HEK293 (cell line): ENCODE data around the gene MAPK11.

Source experiments
- GLIS1 ChIP-seq: fragments of 450-650 bp; formaldehyde crosslinking; IDR thresholded peaks from 2 replicates; pipeline ENCODE4 v1.5.1; 2016; ENCODE audit warnings: missing biosample characterization, missing genetic modification characterization
- GLIS2 ChIP-seq: fragments of 450-650 bp; formaldehyde crosslinking; IDR thresholded peaks from 2 replicates; pipeline ENCODE4 v1.5.1; 2016; ENCODE audit warnings: missing biosample characterization, missing genetic modification characterization
- KLF1 ChIP-seq: fragments of 450-650 bp; formaldehyde crosslinking; IDR thresholded peaks from 2 replicates; pipeline ENCODE4 v1.5.1; 2016; ENCODE audit warnings: missing biosample characterization, missing genetic modification characterization
- KLF7 ChIP-seq: fragments of 450-650 bp; formaldehyde crosslinking; IDR thresholded peaks from 2 replicates; pipeline ENCODE4 v1.5.1; 2016; ENCODE audit warnings: missing biosample characterization, missing genetic modification characterization, borderline replicate concordance
- MEIS1 ChIP-seq: sonication (generic); formaldehyde crosslinking; IDR thresholded peaks from 2 replicates; pipeline ENCODE4 v1.8.1; 2022; ENCODE audit warnings: missing genetic modification reagents, mild to moderate bottlenecking, borderline replicate concordance
- ZBTB48 ChIP-seq: fragments of 450-650 bp; formaldehyde crosslinking; IDR thresholded peaks from 2 replicates; pipeline ENCODE4 v1.5.1; 2016; ENCODE audit warnings: missing biosample characterization, missing genetic modification characterization
- ZBTB8A ChIP-seq: fragments of 450-650 bp; formaldehyde crosslinking; IDR thresholded peaks from 2 replicates; pipeline ENCODE4 v1.5.1; 2016; ENCODE audit warnings: missing biosample characterization, missing genetic modification characterization
- ZIC2 ChIP-seq: fragments of 450-650 bp; formaldehyde crosslinking; IDR thresholded peaks from 2 replicates; pipeline ENCODE4 v1.5.1; 2016; ENCODE audit warnings: missing biosample characterization, missing genetic modification characterization
- ZNF10 ChIP-seq: fragments of 450-650 bp; formaldehyde crosslinking; IDR thresholded peaks from 2 replicates; pipeline ENCODE4 v1.5.1; 2017; ENCODE audit warnings: missing biosample characterization, missing genetic modification characterization
- ZNF138 ChIP-seq: fragments of 450-650 bp; formaldehyde crosslinking; IDR thresholded peaks from 2 replicates; pipeline ENCODE4 v1.5.1; 2016; ENCODE audit warnings: missing biosample characterization, missing genetic modification characterization, borderline replicate concordance
- ZNF155 ChIP-seq: fragments of 450-650 bp; formaldehyde crosslinking; IDR thresholded peaks from 2 replicates; pipeline ENCODE4 v1.5.1; 2016; ENCODE audit warnings: missing biosample characterization, missing genetic modification characterization
- ZNF354C ChIP-seq: fragments of 450-650 bp; formaldehyde crosslinking; IDR thresholded peaks from 2 replicates; pipeline ENCODE4 v1.5.1; 2016; ENCODE audit warnings: missing biosample characterization, missing genetic modification characterization, low read depth, borderline replicate concordance
- ZNF433 ChIP-seq: fragments of 450-650 bp; formaldehyde crosslinking; IDR thresholded peaks from 2 replicates; pipeline ENCODE4 v1.5.1; 2016; ENCODE audit warnings: missing biosample characterization, missing genetic modification characterization, low read depth
- ZNF629 ChIP-seq: fragments of 450-650 bp; formaldehyde crosslinking; IDR thresholded peaks from 2 replicates; pipeline ENCODE4 v1.5.1; 2017; ENCODE audit warnings: missing biosample characterization, missing genetic modification characterization
- ZNF768 ChIP-seq: fragments of 450-650 bp; formaldehyde crosslinking; IDR thresholded peaks from 2 replicates; pipeline ENCODE4 v1.5.1; 2018; ENCODE audit warnings: missing biosample characterization, mild to moderate bottlenecking, missing genetic modification characterization
- ZNF776 ChIP-seq: fragments of 450-650 bp; formaldehyde crosslinking; IDR thresholded peaks from 2 replicates; pipeline ENCODE4 v1.5.0; 2017; ENCODE audit warnings: missing biosample characterization, missing genetic modification characterization, borderline replicate concordance
- TF ChIP-seq, protein P1 (sequence below): fragments of 450-650 bp; formaldehyde crosslinking; IDR thresholded peaks from 2 replicates; pipeline ENCODE4 v1.5.1; 2016; ENCODE audit warnings: missing biosample characterization, missing genetic modification characterization, borderline replicate concordance
- TF ChIP-seq, protein P2 (sequence below): fragments of 450-650 bp; formaldehyde crosslinking; IDR thresholded peaks from 2 replicates; pipeline ENCODE4 v1.5.1; 2016; ENCODE audit warnings: missing biosample characterization, missing genetic modification characterization
- TF ChIP-seq, protein P3 (sequence below): fragments of 450-650 bp; formaldehyde crosslinking; IDR thresholded peaks from 2 replicates; pipeline ENCODE4 v1.5.1; 2016; ENCODE audit warnings: missing biosample characterization, missing genetic modification characterization
- TF ChIP-seq, protein P4 (sequence below): fragments of 450-650 bp; formaldehyde crosslinking; IDR thresholded peaks from 2 replicates; pipeline ENCODE4 v1.5.1; 2017; ENCODE audit warnings: missing biosample characterization, missing genetic modification characterization
- TF ChIP-seq, protein P5 (sequence below): fragments of 450-650 bp; formaldehyde crosslinking; IDR thresholded peaks from 2 replicates; pipeline ENCODE4 v1.5.1; 2017; ENCODE audit warnings: missing biosample characterization, missing genetic modification characterization
- TF ChIP-seq, protein P6 (sequence below): fragments of 450-650 bp; formaldehyde crosslinking; IDR thresholded peaks from 2 replicates; pipeline ENCODE4 v1.5.1; 2016; ENCODE audit warnings: missing biosample characterization, missing genetic modification characterization

Gene MAPK11

DNA sequence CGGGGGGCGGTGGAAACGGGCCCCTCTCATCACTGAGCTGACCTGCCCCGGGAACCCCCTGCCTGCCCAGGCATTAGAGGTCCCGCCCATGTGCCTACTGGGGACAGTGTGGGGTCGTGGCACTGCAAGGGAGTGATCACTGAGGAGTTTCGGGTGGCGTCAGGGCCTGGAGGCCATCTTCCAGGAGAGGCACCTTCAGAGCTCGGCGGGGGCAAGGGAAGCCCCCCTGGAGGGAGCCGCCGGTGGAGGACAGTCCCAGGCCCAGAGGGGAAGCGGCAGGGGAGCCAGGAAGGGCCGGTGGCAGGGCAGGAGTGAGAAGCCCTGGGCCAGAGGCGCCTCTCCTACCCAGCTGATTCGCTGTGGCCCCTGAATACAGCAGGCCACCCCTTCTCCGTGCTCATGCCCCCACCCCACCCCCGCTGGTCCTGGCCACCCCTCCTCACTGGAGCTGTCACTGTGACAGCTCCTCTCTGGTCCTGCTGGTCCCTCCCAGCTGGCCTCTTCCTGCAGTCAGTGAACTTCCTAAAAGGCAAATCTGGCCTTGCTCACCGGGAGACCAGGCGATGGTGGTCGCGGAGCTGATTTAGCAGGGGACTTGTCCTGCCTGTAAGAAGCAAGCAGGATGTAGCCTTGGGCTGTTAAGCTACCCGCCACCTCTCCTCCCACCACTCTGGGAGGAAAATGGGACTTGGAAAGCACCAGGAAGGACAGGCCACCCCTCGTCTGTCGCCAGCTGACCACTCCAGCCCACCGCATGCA, 2.0 kb upstream of the MAPK11 start (continued):
- TF ChIP-seq, protein P1, sequence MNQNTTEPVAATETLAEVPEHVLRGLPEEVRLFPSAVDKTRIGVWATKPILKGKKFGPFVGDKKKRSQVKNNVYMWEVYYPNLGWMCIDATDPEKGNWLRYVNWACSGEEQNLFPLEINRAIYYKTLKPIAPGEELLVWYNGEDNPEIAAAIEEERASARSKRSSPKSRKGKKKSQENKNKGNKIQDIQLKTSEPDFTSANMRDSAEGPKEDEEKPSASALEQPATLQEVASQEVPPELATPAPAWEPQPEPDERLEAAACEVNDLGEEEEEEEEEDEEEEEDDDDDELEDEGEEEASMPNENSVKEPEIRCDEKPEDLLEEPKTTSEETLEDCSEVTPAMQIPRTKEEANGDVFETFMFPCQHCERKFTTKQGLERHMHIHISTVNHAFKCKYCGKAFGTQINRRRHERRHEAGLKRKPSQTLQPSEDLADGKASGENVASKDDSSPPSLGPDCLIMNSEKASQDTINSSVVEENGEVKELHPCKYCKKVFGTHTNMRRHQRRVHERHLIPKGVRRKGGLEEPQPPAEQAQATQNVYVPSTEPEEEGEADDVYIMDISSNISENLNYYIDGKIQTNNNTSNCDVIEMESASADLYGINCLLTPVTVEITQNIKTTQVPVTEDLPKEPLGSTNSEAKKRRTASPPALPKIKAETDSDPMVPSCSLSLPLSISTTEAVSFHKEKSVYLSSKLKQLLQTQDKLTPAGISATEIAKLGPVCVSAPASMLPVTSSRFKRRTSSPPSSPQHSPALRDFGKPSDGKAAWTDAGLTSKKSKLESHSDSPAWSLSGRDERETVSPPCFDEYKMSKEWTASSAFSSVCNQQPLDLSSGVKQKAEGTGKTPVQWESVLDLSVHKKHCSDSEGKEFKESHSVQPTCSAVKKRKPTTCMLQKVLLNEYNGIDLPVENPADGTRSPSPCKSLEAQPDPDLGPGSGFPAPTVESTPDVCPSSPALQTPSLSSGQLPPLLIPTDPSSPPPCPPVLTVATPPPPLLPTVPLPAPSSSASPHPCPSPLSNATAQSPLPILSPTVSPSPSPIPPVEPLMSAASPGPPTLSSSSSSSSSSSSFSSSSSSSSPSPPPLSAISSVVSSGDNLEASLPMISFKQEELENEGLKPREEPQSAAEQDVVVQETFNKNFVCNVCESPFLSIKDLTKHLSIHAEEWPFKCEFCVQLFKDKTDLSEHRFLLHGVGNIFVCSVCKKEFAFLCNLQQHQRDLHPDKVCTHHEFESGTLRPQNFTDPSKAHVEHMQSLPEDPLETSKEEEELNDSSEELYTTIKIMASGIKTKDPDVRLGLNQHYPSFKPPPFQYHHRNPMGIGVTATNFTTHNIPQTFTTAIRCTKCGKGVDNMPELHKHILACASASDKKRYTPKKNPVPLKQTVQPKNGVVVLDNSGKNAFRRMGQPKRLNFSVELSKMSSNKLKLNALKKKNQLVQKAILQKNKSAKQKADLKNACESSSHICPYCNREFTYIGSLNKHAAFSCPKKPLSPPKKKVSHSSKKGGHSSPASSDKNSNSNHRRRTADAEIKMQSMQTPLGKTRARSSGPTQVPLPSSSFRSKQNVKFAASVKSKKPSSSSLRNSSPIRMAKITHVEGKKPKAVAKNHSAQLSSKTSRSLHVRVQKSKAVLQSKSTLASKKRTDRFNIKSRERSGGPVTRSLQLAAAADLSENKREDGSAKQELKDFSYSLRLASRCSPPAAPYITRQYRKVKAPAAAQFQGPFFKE (tag by site-specific recombination), result no peak
- TF ChIP-seq, protein P2, sequence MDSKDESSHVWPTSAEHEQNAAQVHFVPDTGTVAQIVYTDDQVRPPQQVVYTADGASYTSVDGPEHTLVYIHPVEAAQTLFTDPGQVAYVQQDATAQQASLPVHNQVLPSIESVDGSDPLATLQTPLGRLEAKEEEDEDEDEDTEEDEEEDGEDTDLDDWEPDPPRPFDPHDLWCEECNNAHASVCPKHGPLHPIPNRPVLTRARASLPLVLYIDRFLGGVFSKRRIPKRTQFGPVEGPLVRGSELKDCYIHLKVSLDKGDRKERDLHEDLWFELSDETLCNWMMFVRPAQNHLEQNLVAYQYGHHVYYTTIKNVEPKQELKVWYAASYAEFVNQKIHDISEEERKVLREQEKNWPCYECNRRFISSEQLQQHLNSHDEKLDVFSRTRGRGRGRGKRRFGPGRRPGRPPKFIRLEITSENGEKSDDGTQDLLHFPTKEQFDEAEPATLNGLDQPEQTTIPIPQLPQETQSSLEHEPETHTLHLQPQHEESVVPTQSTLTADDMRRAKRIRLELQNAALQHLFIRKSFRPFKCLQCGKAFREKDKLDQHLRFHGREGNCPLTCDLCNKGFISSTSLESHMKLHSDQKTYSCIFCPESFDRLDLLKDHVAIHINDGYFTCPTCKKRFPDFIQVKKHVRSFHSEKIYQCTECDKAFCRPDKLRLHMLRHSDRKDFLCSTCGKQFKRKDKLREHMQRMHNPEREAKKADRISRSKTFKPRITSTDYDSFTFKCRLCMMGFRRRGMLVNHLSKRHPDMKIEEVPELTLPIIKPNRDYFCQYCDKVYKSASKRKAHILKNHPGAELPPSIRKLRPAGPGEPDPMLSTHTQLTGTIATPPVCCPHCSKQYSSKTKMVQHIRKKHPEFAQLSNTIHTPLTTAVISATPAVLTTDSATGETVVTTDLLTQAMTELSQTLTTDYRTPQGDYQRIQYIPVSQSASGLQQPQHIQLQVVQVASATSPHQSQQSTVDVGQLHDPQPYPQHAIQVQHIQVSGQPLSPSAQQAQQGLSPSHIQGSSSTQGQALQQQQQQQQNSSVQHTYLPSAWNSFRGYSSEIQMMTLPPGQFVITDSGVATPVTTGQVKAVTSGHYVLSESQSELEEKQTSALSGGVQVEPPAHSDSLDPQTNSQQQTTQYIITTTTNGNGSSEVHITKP, result peak; percentile 40
- peak; percentile 95 for TF ChIP-seq ZIC2 (tag by site-specific recombination)
- TF ChIP-seq ZNF433 (tag by site-specific recombination), result no peak
- TF ChIP-seq ZNF768 (tag by site-specific recombination), result no peak
- TF ChIP-seq ZNF10 (tag by site-specific recombination), result peak; percentile 62; the same call in 1 of the 2 replicates
- no peak for TF ChIP-seq MEIS1 (CRISPR knock-in tag)
- TF ChIP-seq KLF1 (tag by site-specific recombination), result no peak
- TF ChIP-seq, protein P3, sequence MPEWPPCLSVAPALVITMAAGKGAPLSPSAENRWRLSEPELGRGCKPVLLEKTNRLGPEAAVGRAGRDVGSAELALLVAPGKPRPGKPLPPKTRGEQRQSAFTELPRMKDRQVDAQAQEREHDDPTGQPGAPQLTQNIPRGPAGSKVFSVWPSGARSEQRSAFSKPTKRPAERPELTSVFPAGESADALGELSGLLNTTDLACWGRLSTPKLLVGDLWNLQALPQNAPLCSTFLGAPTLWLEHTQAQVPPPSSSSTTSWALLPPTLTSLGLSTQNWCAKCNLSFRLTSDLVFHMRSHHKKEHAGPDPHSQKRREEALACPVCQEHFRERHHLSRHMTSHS (tag by site-specific recombination), result no peak
- TF ChIP-seq ZNF629 (tag by site-specific recombination), result no peak
- no peak for TF ChIP-seq ZNF776 (tag by site-specific recombination)
- no peak for TF ChIP-seq ZNF155 (tag by site-specific recombination)
- TF ChIP-seq GLIS2 (tag by site-specific recombination), result peak; percentile 68
- peak; percentile 89 for TF ChIP-seq GLIS1 (tag by site-specific recombination)
- TF ChIP-seq, protein P4, sequence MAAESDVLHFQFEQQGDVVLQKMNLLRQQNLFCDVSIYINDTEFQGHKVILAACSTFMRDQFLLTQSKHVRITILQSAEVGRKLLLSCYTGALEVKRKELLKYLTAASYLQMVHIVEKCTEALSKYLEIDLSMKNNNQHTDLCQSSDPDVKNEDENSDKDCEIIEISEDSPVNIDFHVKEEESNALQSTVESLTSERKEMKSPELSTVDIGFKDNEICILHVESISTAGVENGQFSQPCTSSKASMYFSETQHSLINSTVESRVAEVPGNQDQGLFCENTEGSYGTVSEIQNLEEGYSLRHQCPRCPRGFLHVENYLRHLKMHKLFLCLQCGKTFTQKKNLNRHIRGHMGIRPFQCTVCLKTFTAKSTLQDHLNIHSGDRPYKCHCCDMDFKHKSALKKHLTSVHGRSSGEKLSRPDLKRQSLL (tag by site-specific recombination), result no peak
- TF ChIP-seq, protein P5, sequence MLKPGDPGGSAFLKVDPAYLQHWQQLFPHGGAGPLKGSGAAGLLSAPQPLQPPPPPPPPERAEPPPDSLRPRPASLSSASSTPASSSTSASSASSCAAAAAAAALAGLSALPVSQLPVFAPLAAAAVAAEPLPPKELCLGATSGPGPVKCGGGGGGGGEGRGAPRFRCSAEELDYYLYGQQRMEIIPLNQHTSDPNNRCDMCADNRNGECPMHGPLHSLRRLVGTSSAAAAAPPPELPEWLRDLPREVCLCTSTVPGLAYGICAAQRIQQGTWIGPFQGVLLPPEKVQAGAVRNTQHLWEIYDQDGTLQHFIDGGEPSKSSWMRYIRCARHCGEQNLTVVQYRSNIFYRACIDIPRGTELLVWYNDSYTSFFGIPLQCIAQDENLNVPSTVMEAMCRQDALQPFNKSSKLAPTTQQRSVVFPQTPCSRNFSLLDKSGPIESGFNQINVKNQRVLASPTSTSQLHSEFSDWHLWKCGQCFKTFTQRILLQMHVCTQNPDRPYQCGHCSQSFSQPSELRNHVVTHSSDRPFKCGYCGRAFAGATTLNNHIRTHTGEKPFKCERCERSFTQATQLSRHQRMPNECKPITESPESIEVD (tag by site-specific recombination), result no peak
- TF ChIP-seq ZBTB48, result no peak
- no peak for TF ChIP-seq ZNF138 (tag by site-specific recombination)
- no peak for TF ChIP-seq ZNF354C
- TF ChIP-seq ZBTB8A (tag by site-specific recombination), result no peak
- TF ChIP-seq KLF7 (tag by site-specific recombination), result 0 out of 2 replicates have a peak, but pooled peaks have one; percentile 13
- TF ChIP-seq, protein P6, sequence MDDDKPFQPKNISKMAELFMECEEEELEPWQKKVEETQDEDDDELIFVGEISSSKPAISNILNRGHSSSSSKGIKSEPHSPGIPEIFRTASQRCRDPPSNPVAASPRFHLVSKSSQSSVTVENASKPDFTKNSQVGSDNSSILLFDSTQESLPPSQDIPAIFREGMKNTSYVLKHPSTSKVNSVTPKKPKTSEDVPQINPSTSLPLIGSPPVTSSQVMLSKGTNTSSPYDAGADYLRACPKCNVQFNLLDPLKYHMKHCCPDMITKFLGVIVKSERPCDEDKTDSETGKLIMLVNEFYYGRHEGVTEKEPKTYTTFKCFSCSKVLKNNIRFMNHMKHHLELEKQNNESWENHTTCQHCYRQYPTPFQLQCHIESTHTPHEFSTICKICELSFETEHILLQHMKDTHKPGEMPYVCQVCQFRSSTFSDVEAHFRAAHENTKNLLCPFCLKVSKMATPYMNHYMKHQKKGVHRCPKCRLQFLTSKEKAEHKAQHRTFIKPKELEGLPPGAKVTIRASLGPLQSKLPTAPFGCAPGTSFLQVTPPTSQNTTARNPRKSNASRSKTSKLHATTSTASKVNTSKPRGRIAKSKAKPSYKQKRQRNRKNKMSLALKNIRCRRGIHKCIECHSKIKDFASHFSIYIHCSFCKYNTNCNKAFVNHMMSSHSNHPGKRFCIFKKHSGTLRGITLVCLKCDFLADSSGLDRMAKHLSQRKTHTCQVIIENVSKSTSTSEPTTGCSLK (tag by site-specific recombination), result no peak
